HG03045 (cell line): ENCODE measurements around the gene ASB18.

ENCODE experiments used
- ATAC-seq: cut with Tn5 transposase; IDR thresholded peaks from one replicate; pipeline ENCODE4 v1.9.1; 2021; ENCODE audit warnings: mild to moderate bottlenecking, moderate library complexity; ENCODE audit not compliant: unreplicated experiment

The ASB18 gene

DNA sequence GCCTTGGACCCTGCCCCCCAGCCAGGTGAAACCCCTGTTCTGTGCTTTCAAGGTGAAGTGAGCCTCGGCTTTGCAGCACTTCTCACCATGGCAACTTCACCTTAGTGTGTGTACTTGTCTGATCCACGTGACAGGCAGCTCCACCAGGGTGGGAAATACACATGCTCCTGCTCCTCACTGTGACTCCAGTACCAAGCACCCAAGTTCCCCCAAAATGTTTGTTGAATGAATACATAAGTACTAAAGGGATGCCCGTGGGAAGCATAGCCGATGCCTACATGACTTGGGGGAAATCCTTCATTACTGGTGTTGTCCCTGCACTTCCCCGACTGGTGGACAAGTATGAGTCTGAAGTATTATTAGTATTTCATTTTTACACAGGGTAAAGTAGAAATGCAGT is 54.2 kb downstream of the ASB18 start:
- ATAC-seq = no peak

DNA sequence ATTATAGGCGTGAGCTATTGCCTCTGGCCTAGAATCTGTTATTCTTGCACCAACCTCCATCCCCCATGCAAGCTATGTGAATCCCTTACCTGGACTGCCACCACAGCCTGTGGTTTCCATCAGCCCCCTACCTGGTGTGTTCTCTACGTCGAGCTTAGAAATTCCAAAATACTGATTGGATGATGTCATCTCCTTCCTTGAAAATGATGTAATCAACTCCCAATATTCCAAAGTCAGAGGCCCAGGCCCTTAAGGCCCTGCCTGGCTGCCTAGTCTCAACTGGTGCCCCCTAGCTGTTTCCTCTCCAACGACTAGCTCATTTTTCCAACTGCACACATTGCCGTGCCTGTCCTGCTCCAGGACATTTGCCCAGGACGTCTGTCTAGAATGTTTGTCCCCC is 54.7 kb downstream of the ASB18 start:
- no peak for ATAC-seq

DNA sequence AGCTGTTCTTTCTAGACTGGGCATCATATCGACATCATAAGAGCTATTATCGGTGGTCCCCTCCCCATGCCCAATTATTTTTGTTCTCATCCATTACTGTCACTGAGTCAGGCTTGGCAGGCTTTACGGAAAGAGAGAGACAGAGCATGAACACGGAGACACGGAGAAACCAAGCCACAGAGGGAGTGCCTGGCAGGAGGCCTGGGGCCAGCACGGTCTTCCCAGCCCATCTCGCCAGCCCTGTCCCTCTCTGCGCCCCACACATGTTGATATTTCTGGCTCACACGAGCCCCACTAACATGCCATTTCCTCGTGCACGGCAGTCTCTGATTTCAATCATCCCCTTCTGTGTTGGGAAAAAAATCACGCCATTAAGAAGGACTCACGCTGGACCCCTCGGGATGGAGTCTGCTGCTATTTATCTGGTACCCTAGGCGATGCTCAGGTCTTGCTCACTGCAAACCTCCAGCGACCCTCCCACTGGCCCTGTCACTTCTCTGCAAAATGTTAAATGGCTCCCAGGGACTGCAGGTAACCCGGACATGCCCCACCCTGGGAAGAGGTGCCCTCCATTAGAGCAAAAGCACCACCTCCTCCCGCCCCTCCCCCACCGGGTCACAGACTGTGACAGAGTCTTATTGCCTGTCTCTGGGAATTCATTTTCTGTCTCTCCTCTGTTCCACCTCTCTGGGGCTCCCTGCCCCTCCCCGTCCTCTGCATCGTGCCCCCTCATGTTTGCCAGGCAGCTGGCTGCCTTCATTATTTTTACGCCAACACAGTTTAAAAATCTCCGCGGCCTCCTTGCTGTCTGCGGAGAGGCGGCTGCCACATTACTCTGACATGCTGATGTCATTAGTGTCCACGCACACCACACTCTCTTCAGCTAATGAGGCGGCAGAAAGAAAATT is 55.9 kb downstream of the ASB18 start:
- ATAC-seq = no peak

DNA sequence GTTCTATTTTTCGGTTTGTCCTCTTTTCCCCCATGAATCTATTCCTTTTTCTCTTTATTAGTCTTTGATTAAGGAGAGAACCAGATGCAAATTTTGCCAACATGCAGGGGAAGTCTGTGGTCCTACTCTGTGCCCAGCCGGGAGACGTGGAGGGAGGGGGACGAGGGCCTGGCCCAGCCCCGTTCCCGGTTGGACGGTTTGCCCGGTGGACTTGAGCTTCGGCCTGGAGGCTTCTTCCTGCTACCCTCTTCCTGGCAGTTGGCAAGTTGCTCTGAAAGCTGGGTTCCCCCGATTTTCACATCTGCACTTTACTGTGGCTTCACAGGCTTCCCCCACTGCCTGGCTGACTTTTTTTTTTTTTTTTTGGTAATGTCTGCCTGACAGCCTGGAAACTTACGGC is 56.7 kb downstream of the ASB18 start:
- no peak for ATAC-seq

DNA sequence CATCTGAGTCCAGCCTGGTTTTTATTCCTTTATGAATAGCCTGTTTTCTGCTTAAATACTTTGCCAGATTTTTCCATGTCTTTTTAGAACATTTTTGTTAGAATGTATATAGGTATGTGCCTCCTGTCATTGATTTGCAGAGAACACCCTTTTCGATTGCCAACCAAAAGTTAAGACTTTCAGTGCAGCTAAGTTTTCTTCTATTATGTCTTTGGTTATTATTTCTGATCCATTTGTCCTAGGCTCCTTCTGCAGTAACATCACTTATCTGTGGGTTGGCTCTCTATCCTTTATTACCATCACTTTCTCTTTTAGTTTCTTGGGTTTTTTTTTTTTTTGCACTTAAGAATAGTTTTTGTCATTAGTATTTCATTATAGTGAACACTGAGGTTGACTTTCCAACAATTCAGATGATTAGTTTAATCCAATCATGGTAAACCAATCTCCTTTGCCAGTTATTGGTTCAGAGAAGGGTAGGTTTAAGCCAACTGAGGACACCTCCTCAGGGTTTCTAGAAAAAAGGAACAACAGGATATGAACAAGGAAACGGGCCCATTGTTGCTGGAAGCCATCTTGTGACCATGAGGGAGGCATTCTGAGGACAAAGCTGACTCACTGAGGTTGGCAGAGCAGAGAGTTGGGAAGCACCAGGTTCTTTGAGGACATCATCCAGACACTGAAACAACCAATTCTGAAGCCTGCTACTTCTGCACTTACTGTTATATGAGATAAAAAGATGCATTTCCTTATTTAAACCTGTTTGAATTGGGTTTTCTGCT is 58.1 kb downstream of the ASB18 start:
- ATAC-seq = no peak

DNA sequence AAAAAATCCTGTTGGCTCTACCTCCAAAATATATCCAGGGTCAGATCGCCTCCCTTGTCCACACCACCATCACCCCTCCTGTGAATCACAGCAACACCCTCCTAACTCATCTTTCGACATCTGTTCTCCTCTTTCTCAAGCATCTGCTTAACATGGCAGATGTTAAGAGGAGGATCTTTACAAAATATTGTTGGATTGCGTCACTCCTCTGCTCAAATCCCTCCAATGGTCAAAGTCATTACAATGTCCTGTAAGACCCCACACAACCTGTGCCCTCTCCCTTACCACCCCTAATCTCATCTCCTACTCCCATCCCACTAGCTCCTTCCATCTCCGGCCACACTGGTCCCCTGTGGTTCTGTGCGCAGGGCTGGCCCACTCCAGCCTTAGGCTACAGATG is 59.3 kb downstream of the ASB18 start:
- no peak for ATAC-seq

DNA sequence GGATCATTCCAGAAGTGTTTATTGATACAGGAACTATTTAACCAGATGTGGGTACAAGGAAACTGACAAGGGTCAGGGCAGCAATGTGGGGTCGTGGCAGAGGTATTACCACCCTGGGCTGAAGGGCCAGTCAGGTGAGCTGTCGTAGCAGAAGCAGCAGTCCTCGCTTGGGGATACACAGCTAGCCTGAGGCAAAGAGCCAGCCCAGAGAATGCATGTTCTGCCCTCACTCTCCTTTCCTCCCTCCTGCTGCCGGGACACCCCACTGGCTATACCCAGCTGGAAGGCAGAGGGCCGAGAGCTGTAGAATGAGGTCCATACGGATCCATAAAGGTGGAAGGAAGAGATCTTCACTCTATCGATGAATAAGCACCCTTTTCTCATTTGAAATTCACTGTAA is 63.8 kb downstream of the ASB18 start:
- no peak for ATAC-seq

DNA sequence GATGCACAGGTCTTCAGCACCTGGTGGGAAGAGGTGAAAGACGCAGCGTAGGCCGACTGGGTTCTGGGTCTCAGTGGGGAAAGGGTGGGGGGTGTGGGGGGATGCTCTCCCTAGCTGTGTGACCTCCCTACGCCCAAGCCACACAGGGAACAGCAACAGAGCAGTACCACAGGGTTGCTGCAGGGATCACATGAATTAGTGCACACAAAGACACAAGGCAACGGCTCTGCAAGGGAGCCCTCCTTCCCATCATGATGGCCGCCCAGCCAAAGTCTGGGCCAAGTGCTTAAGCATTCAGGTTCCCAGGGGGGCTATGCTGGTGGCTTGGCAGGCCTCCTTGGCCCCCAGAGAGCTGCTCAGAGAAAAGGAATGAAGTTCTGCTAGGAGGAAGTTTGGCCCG is 67.8 kb downstream of the ASB18 start:
- ATAC-seq = no peak

DNA sequence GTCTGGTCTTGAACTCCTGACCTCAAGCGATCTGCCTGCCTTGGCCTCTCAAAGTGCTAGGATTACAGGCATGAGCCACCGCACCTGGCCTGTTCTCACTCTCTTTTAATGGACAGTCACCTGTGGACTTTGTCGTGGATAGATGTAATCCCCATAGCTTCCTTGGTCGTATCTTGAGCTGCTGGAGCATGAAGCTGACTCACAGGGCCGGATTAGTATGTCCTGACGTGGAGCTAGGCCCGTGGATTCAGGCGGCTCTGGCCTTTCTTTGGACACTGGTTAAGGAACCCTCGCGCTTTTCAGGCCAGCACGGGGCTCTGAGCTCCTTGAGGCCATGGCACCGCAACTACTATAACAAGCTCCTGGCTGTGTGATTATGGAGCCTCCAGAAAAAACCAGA is 68.5 kb downstream of the ASB18 start:
- ATAC-seq = no peak

DNA sequence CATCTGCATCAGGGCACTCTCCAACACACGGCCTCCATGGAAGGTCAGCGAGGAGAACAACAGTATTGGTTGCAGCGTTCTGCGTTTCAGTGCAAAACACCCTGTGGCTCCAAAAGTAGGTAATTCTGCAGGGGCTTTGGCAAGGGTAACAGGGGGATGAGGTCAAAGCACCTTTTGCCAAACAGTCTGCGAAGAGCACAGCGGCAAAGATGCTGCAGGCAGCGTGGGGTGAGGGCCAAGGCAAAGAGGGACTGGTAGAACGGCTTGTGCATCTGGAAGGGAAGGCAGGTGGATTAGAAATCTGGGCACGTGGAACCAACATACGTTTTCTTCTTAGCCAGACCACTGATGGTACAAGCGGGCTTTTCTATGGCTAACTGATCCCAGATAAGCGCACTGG is 69.4 kb downstream of the ASB18 start:
- ATAC-seq = no peak

DNA sequence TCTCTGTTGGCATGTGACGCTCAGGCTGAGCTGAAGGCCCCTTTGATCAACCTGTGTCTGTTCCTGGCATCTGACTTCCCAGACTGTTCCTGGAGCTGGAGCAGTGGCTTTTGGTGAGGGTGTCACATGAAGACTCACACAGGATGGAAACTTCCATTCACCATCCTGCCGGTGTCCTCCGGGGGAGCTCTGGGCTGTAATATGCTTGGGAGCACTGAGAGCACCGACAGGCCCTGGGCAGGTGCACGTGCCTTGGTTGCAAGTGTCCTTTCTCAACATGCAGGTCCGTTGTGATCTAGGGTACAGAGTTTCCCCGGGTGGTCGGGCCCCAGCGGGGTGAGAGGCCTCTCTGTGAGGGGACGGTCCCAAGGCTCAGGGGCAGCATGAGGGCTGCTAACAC is 71.2 kb downstream of the ASB18 start:
- no peak for ATAC-seq

DNA sequence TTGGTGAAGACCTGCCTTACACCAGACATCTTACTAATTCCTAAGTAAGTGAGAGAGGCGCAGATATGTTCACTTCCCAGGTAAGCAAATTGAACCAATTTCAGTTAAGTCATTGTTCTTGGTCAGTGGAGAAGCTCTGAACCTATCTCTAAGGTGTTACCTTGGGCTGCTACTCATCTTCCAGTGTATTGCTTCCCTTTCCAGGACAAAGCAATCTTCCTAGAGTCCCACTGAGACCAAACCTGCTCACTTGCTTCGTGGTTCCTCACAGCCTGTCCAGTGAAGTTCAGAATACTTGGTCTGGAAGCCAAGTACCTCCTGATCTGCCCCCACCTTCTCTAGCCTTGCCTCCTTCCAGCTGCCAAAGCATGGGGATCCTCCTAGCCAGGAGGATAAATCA is 73.5 kb downstream of the ASB18 start:
- no peak for ATAC-seq

DNA sequence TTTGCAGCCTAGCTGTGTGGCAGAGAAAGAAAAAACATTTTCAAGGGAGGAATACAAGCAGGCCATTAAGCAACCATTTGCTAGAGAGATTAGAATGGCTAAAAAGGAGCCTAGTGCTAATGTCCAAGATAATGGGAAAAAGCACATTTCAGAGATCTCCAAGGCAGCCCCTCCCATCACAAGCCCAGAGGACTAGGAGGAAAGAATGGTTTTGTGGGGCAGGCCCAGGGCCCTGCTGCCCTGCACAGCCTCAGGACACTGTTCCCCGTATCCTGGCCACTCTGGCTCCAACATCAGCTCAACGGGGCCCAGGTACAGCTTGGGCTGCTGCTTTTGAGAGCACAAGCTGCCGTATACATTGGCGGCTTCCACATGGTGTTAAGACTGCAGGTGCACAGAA is 79.5 kb downstream of the ASB18 start:
- ATAC-seq = no peak

DNA sequence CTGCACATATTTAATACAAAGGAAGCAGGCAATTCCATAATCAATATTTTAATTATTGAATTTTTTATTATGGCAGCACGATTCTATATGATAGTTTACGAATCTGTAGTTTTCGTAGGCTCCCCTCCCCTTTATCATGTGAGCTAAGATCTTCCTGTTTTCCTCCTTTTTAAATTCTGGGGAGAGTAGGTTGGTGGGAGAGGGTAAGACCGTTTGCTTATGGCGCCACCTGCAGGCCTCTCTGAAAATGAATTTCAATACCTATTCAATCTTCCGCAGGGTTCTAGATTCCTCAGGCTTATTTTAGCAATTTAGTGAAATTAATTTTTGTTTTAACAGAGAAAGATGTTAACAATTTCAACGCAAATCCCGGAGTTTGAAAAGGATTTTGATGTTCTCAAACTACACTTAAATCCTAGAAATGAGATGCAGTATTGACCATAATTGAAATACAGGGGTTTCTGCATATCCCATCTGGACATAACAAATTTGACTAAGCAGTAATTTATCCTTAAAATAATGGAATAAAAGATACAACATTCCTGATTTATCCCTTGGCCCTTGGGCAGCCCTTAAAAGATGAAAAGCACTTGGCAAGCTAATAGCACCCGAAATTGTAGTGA is 83.3 kb downstream of the ASB18 start:
- ATAC-seq = no peak

DNA sequence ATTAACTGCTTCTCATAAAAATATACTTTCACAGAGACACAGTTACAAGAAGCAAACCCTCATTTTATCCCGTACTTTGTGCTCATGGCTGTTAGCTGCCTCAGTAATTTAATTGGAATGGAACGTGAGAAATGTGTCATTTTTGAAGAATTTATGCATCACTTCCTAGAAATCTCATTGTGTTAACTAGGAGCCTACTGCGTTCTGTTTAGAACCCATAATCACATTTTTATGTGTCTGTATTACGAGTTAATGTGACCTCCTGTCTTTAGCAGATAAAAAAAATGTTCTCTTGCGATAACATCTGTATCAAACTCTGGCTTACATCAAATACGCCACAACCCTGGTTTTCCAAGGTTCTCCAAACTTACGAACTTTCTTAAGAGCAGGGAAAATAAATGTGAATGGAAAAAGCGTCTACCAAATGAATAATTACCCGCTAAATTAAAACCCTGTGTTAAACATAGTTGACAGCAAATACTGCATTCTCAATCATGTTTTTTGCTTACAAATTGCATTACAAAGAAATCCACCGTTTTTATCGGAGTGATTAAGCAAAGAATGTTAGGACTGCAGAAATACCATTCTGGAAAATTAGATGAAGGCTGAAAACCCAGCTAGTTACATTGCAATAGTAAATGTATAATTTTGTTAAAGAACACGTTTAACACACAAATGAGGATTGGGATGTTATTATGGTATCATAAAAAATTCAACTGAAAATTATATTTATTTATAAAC is 84.0 kb downstream of the ASB18 start:
- ATAC-seq = no peak

DNA sequence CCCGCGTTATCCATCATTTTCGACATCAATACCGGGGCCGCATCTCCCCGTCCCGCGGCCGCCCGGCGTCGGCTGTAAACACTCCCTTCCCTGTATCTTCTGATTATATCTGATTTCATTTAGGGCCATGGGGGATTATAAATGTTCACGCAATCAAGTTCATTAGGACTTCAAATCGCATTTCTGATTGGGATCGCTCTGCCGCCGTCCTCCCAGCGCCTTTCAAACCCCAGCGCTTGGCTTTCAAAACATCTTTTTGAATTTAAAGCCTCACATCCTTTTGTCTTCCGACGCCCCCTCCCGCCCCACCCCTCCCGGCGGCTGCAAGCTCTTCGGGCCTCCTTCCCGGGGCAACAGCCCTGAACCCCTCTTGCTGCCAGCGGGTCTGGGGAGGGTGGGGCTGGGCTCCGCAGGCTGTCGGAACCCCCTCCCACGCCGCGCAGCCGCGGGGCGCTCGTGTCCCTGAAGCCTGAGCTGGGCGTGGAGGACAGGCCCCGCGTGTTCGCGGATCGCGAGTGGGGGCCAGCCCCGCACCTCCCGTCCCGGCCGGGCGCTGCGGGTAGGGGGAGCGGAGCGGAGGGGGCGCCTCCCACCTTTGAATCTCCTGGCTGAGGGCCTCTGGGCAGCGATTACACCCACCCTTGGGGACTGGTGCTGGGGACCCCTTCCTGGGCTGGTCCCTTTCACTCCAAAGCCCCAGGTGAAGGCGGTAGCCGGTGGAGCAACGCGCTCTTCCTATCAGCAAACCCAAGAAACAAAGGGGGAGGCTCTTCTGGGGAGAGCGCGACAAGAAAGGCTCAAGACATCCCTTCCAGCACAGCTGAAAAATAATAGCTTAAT is 84.8 kb downstream of the ASB18 start:
- no peak for ATAC-seq

DNA sequence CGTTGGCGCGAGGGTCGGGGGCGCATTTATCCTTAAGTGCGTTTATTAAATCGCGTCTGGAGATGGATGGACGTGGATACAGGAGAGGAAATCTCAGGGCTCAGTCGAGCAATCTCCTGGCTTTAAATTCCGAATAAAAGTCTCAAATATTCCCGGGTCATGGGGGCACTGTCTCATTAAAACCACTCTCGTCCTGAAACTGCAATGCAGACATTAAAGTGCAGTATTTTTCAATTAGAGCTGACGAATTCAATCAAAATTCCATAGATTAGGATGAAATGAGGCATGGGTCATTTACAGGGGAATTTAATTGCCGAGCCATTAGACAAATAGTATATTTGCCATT is 85.3 kb downstream of the ASB18 start:
- ATAC-seq = no peak

DNA sequence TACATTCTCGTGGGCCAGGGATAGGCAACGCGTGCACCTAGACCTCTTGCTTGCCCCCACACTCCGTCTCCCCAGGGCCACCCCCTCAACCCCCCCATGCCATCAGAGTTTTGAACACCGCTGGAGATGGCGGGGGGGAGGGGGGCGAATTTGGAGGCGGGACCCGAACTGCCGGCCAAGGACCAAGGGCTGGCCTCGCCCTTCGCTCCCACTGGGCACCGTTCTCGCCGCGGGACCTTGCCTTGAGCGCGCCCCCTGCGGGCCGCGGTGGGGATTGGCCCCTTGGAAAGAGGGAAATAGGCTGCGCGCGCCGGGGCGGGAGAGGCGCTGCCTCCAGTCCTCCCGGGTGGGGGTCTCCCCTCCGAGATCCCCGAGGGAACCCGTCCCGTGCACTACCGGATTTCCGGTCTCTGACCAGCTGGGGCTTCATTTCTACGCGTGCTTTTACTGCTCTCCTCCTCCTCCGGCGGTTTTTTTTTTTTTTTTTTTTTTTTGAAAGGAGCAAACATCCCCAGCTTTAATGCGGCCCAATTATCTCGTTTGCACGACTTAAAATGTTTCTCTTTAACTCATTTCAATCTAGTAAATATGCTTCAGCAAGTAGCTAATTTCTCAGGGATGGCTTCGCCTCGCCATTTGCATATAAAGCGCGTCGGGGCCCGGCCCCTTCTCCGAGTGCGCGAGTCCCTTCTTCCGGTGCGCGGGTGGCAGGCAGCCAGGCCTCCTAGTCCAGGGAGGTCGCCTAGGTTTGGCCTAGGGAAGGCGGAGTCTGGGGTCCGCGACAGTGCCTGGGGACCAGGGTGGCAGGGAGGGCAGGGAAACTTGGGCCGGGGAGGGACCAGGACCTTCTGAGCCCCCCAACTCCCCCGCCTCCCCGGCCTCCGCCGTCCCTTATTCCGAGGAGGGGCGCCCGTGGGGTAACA is 86.0 kb downstream of the ASB18 start:
- ATAC-seq = no peak

DNA sequence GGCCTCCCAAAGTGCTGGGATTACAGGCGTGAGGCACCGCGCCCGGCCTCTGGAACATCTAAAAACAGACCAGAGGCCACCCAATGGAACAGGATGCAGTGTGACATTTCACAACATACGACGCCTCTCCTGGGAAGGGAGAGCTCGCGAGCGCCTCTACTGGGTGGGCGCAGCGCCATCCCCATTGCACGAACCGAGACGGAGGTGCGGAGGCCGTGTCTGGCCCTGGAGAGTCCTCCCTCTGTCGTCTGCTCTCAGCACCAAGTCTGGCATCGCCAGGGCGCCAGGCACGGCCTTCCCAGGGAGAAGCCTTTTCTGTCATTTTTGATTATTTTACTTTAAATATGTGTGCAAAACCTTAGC is 86.6 kb downstream of the ASB18 start:
- ATAC-seq = no peak
